ENCODE measurements around the gene MAX. TPM values are rescaled to one million over a fixed set of nuclear protein-coding genes. Genes with fewer than 3 reads are reported as not detected.

MAX gene
- total and polyA plus RNA-seq, 2 experiments from 2014 or later, result 36.2 to 39.0 TPM

GRCh38 chr14:65132855-65133254 lies 30.5 kb upstream of the MAX start:
- TF ChIP-seq, protein P1, sequence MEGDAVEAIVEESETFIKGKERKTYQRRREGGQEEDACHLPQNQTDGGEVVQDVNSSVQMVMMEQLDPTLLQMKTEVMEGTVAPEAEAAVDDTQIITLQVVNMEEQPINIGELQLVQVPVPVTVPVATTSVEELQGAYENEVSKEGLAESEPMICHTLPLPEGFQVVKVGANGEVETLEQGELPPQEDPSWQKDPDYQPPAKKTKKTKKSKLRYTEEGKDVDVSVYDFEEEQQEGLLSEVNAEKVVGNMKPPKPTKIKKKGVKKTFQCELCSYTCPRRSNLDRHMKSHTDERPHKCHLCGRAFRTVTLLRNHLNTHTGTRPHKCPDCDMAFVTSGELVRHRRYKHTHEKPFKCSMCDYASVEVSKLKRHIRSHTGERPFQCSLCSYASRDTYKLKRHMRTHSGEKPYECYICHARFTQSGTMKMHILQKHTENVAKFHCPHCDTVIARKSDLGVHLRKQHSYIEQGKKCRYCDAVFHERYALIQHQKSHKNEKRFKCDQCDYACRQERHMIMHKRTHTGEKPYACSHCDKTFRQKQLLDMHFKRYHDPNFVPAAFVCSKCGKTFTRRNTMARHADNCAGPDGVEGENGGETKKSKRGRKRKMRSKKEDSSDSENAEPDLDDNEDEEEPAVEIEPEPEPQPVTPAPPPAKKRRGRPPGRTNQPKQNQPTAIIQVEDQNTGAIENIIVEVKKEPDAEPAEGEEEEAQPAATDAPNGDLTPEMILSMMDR (IDR thresholded peaks at IDR 0.05; ENCODE audit: low read depth, low read length), result no peak
- DNase-seq (ENCODE audit: low read depth in 1 of 2, low spot score in 1 of 2), result no peak
- no peak overlapping the region for H3K27ac ChIP-seq
- H3K27me3 ChIP-seq, result no peaks in the 10 kb centered on the region
- H3K4me1 ChIP-seq (ENCODE audit: low read depth), result no peaks in the 10 kb centered on the region
- no peak overlapping the region for H3K4me3 ChIP-seq
- no peaks in the 10 kb centered on the region for H3K9me3 ChIP-seq (ENCODE audit: low read depth)
- H3K36me3 ChIP-seq, result no peaks in the 10 kb centered on the region

GRCh38 chr14:65131301-65131701 lies 29.0 kb upstream of the MAX start:
- Histone ChIP-seq H3K36me3 (no peaks in the 10 kb centered on the region), H3K9me3 (ENCODE audit: low read depth) (no peaks in the 10 kb centered on the region), H3K4me3 (no peak overlapping the region), H3K4me1 (ENCODE audit: low read depth) (no peaks in the 10 kb centered on the region), H3K27ac (no peak overlapping the region), H3K27me3 (no peaks in the 10 kb centered on the region)
- TF ChIP-seq, protein P1 (IDR thresholded peaks at IDR 0.05; ENCODE audit: low read depth, low read length), result no peak
- no peak for DNase-seq (ENCODE audit: low read depth in 1 of 2, low spot score in 1 of 2)

DNA sequence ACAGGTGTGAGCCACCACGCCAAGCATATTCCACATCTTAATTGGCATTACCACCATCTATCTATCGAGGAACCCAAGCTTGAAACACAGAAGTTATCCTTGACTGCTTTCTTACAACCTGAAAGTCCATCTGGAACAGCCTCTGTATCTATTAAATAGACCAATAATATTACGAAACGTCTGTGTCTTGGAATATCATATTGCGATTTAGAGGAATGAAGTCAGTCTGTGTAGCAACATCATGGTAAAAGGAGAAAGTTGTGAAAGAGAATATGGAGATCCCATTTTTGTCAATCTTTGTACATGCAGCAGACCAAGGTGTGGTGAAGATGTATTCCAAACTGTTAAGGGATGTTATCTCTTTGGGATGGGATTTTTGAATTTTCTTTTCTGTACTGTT lies 25.8 kb upstream of the MAX start:
- no peaks in the 10 kb centered on the region for H3K4me1 ChIP-seq (ENCODE audit: low read depth)
- H3K9me3 ChIP-seq (ENCODE audit: low read depth), result no peaks in the 10 kb centered on the region
- DNase-seq (ENCODE audit: low read depth in 1 of 2, low spot score in 1 of 2), result no peak
- TF ChIP-seq, protein P1 (IDR thresholded peaks at IDR 0.05; ENCODE audit: low read depth, low read length), result no peak
- no peaks in the 10 kb centered on the region for H3K27me3 ChIP-seq
- H3K27ac ChIP-seq, result no peak overlapping the region
- no peak overlapping the region for H3K4me3 ChIP-seq
- H3K36me3 ChIP-seq, result no peaks in the 10 kb centered on the region

- peaks cover 9% of the 10 kb centered on the region for H3K4me1 ChIP-seq (ENCODE audit: low read depth)
- DNase-seq (ENCODE audit: low read depth in 1 of 2, low spot score in 1 of 2), result peak in 1 of 2 donors; percentile 11
- TF ChIP-seq, protein P1 (IDR thresholded peaks at IDR 0.05; ENCODE audit: low read depth, low read length), result no peak
- H3K9me3 ChIP-seq (ENCODE audit: low read depth), result no peaks in the 10 kb centered on the region
- no peak overlapping the region for H3K4me3 ChIP-seq
- H3K36me3 ChIP-seq, result no peaks in the 10 kb centered on the region
- H3K27ac ChIP-seq, result peak overlapping the region; percentile 80
- no peaks in the 10 kb centered on the region for H3K27me3 ChIP-seq
These were observed 15.7 kb upstream of the MAX start for GRCh38 chr14:65117769-65118745.

DNA sequence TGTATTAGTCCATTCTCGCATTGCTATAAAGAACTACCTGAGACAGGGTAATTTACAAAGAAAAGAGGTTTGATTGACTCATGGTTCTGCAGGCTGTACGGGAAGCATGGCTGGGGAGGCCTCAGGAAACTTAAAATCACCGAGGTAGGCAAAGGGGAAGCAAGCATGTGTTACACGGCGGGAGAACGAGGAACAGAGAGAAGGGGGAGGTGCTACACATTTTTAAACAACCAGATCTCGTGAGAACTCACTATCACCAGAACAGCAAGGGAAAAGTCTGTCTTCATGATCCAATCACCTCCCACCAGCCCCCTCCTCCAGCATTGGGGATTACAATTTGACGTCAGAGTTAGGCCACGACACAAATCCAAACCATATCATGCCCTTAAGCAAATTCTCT lies 13.3 kb upstream of the MAX start:
- Histone ChIP-seq H3K36me3 (no peaks in the 10 kb centered on the region), H3K4me3 (no peak overlapping the region), H3K27me3 (no peaks in the 10 kb centered on the region), H3K9me3 (ENCODE audit: low read depth) (no peaks in the 10 kb centered on the region), H3K4me1 (ENCODE audit: low read depth) (peaks cover 9% of the 10 kb centered on the region), H3K27ac (no peak overlapping the region)
- TF ChIP-seq, protein P1 (IDR thresholded peaks at IDR 0.05; ENCODE audit: low read depth, low read length), result no peak
- DNase-seq (ENCODE audit: low read depth in 1 of 2, low spot score in 1 of 2), result no peak
